SK-N-SH treated with all-trans-retinoic acid at 6 μM for 48 hours (cell line): ENCODE results near the gene IL17REL.

Experiments used
- ATAC-seq: fragments of 200-7000 bp; cut with Tn5 transposase; 3 replicates; pipeline ENCODE4 v1.9.1; 2020; ENCODE audit warnings: mild to moderate bottlenecking, moderate library complexity
- ARNTL ChIP-seq: fragments of 450-650 bp; formaldehyde crosslinking; IDR thresholded peaks from 2 replicates; pipeline ENCODE4 v1.5.0; 2020; ENCODE audit warnings: low read depth, mild to moderate bottlenecking, moderate library complexity, borderline replicate concordance
- BACH2 ChIP-seq: fragments of 250-450 bp; sonication (Bioruptor Pico); IDR thresholded peaks from 2 replicates; pipeline ENCODE4 v1.9.0; 2021; ENCODE audit warnings: mild to moderate bottlenecking, borderline replicate concordance
- CSDC2 ChIP-seq: fragments of 250-450 bp; sonication (Bioruptor Pico); IDR thresholded peaks from 2 replicates; pipeline ENCODE4 v1.5.0; 2020; ENCODE audit warnings: mild to moderate bottlenecking, moderate library complexity
- ESRRG ChIP-seq: fragments of 250-450 bp; sonication (Bioruptor Pico); IDR thresholded peaks from 2 replicates; pipeline ENCODE4 v1.6.1; 2021; ENCODE audit warnings: mild to moderate bottlenecking
- GLIS3 ChIP-seq: fragments of 250-450 bp; sonication (Bioruptor Pico); IDR thresholded peaks from 2 replicates; pipeline ENCODE4 v1.5.0; 2020; ENCODE audit warnings: mild to moderate bottlenecking, moderate library complexity
- ISL1 ChIP-seq: fragments of 250-450 bp; sonication (Bioruptor Pico); IDR thresholded peaks from 2 replicates; pipeline ENCODE4 v2.1.2; 2022; ENCODE audit warnings: mild to moderate bottlenecking, moderate library complexity
- OSR1 ChIP-seq: fragments of 250-450 bp; sonication (Bioruptor Pico); IDR thresholded peaks from 2 replicates; pipeline ENCODE4 v1.8.0; 2022; ENCODE audit warnings: moderate library complexity, mild to moderate bottlenecking, inconsistent platforms
- PATZ1 ChIP-seq: fragments of 250-450 bp; sonication (Bioruptor Pico); IDR thresholded peaks from 2 replicates; pipeline ENCODE4 v1.8.0; 2020; ENCODE audit warnings: mild to moderate bottlenecking, moderate library complexity, borderline replicate concordance
- RARB ChIP-seq: fragments of 250-450 bp; sonication (Bioruptor Pico); IDR thresholded peaks from 2 replicates; pipeline ENCODE4 v1.8.0; 2021; ENCODE audit warnings: mild to moderate bottlenecking, moderate library complexity
- TCF4 ChIP-seq: fragments of 250-450 bp; sonication (Bioruptor Pico); IDR thresholded peaks from 2 replicates; pipeline ENCODE4 v1.8.0; 2021; ENCODE audit warnings: mild to moderate bottlenecking, moderate library complexity, borderline replicate concordance
- TOX ChIP-seq: fragments of 250-450 bp; sonication (Bioruptor Pico); IDR thresholded peaks from 2 replicates; pipeline ENCODE4 v1.8.0; 2021; ENCODE audit warnings: mild to moderate bottlenecking, moderate library complexity, borderline replicate concordance
- TSHZ2 ChIP-seq: fragments of 250-450 bp; sonication (Bioruptor Pico); IDR thresholded peaks from 2 replicates; pipeline ENCODE4 v1.5.0; 2020; ENCODE audit warnings: mild to moderate bottlenecking, moderate library complexity
- ZC3H10 ChIP-seq: fragments of 250-450 bp; sonication (Bioruptor Pico); IDR thresholded peaks from 2 replicates; pipeline ENCODE4 v1.5.1; 2021; ENCODE audit warnings: mild to moderate bottlenecking, moderate library complexity
- ZFP3 ChIP-seq: fragments of 250-450 bp; sonication (Bioruptor Pico); IDR thresholded peaks from 2 replicates; pipeline ENCODE4 v1.5.0; 2020; ENCODE audit warnings: mild to moderate bottlenecking, moderate library complexity
- ZFP30 ChIP-seq: fragments of 450-650 bp; formaldehyde crosslinking; IDR thresholded peaks from 2 replicates; pipeline ENCODE4 v1.5.0; 2022; ENCODE audit warnings: mild to moderate bottlenecking, moderate library complexity
- ZNF565 ChIP-seq: fragments of 450-650 bp; formaldehyde crosslinking; conservative IDR thresholded peaks from 2 replicates; pipeline ENCODE4 v1.5.0; 2020; ENCODE audit warnings: low read depth, mild to moderate bottlenecking, moderate library complexity
- ZNF70 ChIP-seq: fragments of 450-650 bp; formaldehyde crosslinking; IDR thresholded peaks from 2 replicates; pipeline ENCODE4 v1.5.0; 2020; ENCODE audit warnings: mild to moderate bottlenecking, moderate library complexity
- ZNF8 ChIP-seq: fragments of 450-650 bp; formaldehyde crosslinking; IDR thresholded peaks from 2 replicates; pipeline ENCODE4 v1.5.0; 2020; ENCODE audit warnings: mild to moderate bottlenecking, moderate library complexity
- TF ChIP-seq, protein P1 (sequence below): fragments of 250-450 bp; sonication (Bioruptor Pico); IDR thresholded peaks from 2 replicates; pipeline ENCODE4 v1.5.1; 2021; ENCODE audit warnings: mild to moderate bottlenecking, moderate library complexity
- TF ChIP-seq, protein P2 (sequence below): fragments of 250-450 bp; sonication (Bioruptor Pico); IDR thresholded peaks from 2 replicates; pipeline ENCODE4 v1.5.1; 2020; ENCODE audit warnings: low read depth, mild to moderate bottlenecking, moderate library complexity
- TF ChIP-seq, protein P3 (sequence below): fragments of 250-450 bp; sonication (Bioruptor Pico); IDR thresholded peaks from 2 replicates; pipeline ENCODE4 v1.8.0; 2021; ENCODE audit warnings: low read depth, mild to moderate bottlenecking, moderate library complexity, borderline replicate concordance

IL17REL gene

DNA sequence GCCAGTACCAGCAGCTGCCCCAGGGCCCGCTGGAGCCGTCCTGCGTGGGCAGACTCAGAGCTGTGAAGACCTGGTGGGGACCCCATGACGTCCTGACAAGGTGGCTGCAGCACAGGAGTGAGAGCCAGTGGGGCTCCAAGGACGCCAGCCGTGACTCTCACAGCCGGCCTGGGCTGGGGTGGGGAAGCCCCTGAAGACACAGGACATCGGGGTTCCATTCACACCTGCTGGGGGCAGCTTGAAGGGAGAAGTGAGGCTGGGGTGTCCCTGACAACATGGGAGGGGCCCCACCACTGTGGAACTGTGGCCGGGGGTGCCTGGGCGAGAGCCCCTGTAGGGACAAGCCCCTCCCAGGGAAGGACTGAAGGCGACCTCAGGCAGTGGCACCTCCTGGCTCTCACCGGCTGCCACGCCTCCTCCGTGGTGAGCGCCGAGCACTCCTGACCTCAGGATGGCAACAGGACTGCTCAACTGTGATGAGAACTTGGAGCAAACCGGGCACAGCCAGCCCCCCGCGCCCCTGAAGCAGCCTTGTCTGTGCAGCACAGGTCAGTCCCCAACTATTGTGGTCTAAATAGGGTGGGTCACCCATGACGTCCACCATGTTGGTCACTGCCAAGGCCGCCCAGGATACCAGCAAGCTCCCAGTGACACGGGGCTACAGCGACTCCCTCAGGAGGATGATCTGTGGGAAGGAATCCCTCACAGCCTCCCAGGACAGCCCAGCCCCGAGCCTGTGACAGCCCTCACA is 22.7 kb upstream of the IL17REL start (continued):
- TF ChIP-seq TSHZ2 (CRISPR knock-in tag): no peak
- no peak for TF ChIP-seq ESRRG (CRISPR knock-in tag)
- no peak for TF ChIP-seq OSR1 (CRISPR knock-in tag)

GRCh38 chr22:50034126-50035081 is 21.8 kb upstream of the IL17REL start:
- no peak for TF ChIP-seq CSDC2 (CRISPR knock-in tag)
- no peak for ATAC-seq

DNA sequence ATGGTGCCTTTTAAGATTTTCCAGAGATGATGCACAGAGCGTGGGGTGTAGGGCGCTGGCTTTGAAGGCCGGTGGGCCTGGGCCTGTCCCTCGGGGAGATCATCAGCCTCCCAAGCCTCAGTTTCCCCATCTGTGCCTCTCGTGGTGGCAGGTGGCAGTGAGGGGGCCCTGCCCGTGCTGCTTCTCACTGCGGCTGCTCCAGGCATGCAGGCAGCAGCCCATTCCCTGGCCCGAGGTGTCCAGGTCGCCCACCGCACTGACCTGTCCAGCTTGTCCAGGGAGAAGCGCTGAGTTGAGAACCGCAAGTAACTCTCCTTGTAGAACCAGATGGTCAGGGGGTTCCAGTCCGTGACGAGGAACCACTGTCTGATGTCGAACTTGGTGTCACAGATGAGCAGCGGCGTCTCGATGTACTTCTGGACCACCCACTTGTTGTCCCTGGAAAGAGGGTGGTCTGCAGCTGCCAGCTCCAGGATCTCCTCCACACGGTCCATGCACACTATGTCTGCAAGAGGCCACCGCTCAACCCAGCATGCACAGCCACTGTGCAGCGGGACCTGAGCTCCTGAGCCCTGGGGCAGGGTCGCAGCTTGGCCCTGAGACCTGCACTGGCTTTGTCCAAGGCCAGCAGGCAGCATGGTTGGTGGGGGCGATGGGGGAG is 20.5 kb upstream of the IL17REL start:
- no peak for ATAC-seq
- no peak for TF ChIP-seq ZC3H10 (CRISPR knock-in tag)
- no peak for TF ChIP-seq ZFP3 (CRISPR knock-in tag)
- no peak for TF ChIP-seq PATZ1 (CRISPR knock-in tag)
- no peak for TF ChIP-seq ZFP30 (CRISPR knock-in tag)
- TF ChIP-seq ARNTL (CRISPR knock-in tag): no peak
- TF ChIP-seq TCF4 (CRISPR knock-in tag): no peak
- TF ChIP-seq TOX (CRISPR knock-in tag): no peak
- TF ChIP-seq BACH2 (CRISPR knock-in tag): no peak
- TF ChIP-seq, protein P1, sequence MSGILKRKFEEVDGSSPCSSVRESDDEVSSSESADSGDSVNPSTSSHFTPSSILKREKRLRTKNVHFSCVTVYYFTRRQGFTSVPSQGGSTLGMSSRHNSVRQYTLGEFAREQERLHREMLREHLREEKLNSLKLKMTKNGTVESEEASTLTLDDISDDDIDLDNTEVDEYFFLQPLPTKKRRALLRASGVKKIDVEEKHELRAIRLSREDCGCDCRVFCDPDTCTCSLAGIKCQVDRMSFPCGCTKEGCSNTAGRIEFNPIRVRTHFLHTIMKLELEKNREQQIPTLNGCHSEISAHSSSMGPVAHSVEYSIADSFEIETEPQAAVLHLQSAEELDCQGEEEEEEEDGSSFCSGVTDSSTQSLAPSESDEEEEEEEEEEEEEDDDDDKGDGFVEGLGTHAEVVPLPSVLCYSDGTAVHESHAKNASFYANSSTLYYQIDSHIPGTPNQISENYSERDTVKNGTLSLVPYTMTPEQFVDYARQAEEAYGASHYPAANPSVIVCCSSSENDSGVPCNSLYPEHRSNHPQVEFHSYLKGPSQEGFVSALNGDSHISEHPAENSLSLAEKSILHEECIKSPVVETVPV: no peak
- no peak for TF ChIP-seq GLIS3 (CRISPR knock-in tag)

DNA sequence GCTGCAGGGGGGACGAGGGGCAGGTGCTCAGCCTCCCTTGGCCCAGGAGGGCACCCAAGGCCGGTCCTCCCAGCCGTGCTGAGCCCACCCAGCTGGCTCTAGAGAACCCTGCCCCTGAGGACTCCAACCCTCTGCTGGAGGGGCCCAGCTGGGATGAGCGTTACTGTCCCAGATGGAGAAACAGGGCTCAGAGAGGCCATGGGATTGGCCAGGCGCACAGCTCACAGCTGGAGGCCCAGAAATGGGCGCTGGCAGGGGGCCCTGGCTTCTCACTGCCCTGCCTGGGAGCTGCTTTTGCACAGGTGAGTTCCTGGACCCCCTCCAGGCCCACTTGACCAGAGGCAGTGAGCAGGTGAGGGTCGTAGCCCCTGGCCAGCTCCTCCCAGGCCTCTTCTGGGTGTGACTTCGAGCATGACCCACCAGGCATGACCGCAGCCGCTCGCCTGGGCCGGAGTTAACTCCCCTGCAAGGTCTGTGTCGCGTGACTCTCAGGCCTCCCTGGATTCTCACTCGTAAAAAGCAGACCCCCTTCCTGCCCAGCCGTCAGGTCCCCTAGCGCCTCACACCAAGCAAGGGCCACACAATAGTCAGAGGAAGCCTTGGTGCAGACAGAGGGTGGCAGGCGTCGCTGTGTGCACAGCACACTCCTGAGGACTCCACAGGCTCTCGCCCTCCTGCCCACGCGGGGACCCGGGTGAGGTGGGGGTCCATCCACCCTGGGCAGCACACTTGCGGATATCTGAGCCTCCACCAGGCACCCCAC is 19.7 kb upstream of the IL17REL start:
- ATAC-seq: no peak
- no peak for TF ChIP-seq ZC3H10 (CRISPR knock-in tag)
- no peak for TF ChIP-seq PATZ1 (CRISPR knock-in tag)
- no peak for TF ChIP-seq ESRRG (CRISPR knock-in tag)
- TF ChIP-seq OSR1 (CRISPR knock-in tag): no peak
- no peak for TF ChIP-seq ZNF70
- no peak for TF ChIP-seq ZNF8
- TF ChIP-seq, protein P2, sequence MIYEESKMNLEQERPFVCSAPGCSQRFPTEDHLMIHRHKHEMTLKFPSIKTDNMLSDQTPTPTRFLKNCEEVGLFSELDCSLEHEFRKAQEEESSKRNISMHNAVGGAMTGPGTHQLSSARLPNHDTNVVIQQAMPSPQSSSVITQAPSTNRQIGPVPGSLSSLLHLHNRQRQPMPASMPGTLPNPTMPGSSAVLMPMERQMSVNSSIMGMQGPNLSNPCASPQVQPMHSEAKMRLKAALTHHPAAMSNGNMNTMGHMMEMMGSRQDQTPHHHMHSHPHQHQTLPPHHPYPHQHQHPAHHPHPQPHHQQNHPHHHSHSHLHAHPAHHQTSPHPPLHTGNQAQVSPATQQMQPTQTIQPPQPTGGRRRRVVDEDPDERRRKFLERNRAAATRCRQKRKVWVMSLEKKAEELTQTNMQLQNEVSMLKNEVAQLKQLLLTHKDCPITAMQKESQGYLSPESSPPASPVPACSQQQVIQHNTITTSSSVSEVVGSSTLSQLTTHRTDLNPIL (CRISPR knock-in tag): no peak
- TF ChIP-seq CSDC2 (CRISPR knock-in tag): no peak
- TF ChIP-seq GLIS3 (CRISPR knock-in tag): no peak
- TF ChIP-seq, protein P3, sequence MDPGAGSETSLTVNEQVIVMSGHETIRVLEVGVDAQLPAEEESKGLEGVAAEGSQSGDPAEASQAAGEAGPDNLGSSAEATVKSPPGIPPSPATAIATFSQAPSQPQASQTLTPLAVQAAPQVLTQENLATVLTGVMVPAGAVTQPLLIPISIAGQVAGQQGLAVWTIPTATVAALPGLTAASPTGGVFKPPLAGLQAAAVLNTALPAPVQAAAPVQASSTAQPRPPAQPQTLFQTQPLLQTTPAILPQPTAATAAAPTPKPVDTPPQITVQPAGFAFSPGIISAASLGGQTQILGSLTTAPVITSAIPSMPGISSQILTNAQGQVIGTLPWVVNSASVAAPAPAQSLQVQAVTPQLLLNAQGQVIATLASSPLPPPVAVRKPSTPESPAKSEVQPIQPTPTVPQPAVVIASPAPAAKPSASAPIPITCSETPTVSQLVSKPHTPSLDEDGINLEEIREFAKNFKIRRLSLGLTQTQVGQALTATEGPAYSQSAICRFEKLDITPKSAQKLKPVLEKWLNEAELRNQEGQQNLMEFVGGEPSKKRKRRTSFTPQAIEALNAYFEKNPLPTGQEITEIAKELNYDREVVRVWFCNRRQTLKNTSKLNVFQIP (CRISPR knock-in tag): no peak
- TF ChIP-seq ISL1 (CRISPR knock-in tag): no peak
- no peak for TF ChIP-seq BACH2 (CRISPR knock-in tag)
- TF ChIP-seq ZNF565: no peak
- no peak for TF ChIP-seq RARB (CRISPR knock-in tag)
- no peak for TF ChIP-seq ZFP30 (CRISPR knock-in tag)
- TF ChIP-seq ZFP3 (CRISPR knock-in tag): no peak
